22Rv1 (cell line): Measurements from ENCODE around the gene OSCAR.

Experiments
- CTCF ChIP-seq: fragments of 450-650 bp; IDR thresholded peaks from 2 replicates; pipeline ENCODE4 v1.5.1; 2017; ENCODE audit warnings: mild to moderate bottlenecking
- ZFX ChIP-seq: fragments of 450-650 bp; IDR thresholded peaks from 2 replicates; pipeline ENCODE4 v1.6.1; 2017; ENCODE audit warnings: antibody characterized with exemption, borderline replicate concordance

GRCh38 chr19:54081032-54081431 lies 19.6 kb downstream of the OSCAR start, which contains the start of gene TARM1:
- TF ChIP-seq CTCF (no peak), ZFX (no peak)
